Activated B cell treated with CpG ODN at 0.5 μM for 24 hours (primary cell): Measurements from ENCODE around the gene KRTAP5-2. TPM values are rescaled to one million over a fixed set of nuclear protein-coding genes. Genes with fewer than 3 reads are reported as not detected.
A peak's percentile ranks its signal among the peaks of the same experiment; 100 is the strongest.

Experiments used
- ATAC-seq: fragments of 200-7000 bp; cut with Tn5 transposase; one replicate; pipeline ENCODE4 v1.10.0; 2021; ENCODE audit warnings: low read depth, mild to moderate bottlenecking, moderate library complexity
- CTCF ChIA-PET: fragments of 350-600 bp; sonication (Branson Sonifier 250); formaldehyde crosslinking; loops from one replicate; lab custom pipeline; 2021; ENCODE audit warnings: antibody characterized with exemption; lab: Charles Lee
- POLR2A ChIA-PET: fragments of 350-600 bp; sonication (Branson Sonifier 250); formaldehyde crosslinking; loops from one replicate; lab custom pipeline; 2021; ENCODE audit warnings: antibody characterized with exemption; lab: Charles Lee
- DNase-seq: peaks from one replicate; pipeline ENCODE4 v3.0.0; 2022
- H3K27ac Mint-ChIP-seq: one replicate; pipeline ENCODE4 v1.8.0; 2020; ENCODE audit warnings: mixed read lengths
- H3K27me3 Mint-ChIP-seq: one replicate; pipeline ENCODE4 v1.8.0; 2021; ENCODE audit warnings: mixed read lengths
- H3K36me3 Mint-ChIP-seq: one replicate; pipeline ENCODE4 v1.8.0; 2021; ENCODE audit warnings: low read depth, mixed read lengths
- H3K4me1 Mint-ChIP-seq: one replicate; pipeline ENCODE4 v1.8.0; 2021; ENCODE audit warnings: mixed read lengths
- H3K4me3 Mint-ChIP-seq: one replicate; pipeline ENCODE4 v1.8.0; 2020; ENCODE audit warnings: mild to moderate bottlenecking, mixed read lengths
- H3K9me3 Mint-ChIP-seq: one replicate; pipeline ENCODE4 v1.8.0; 2020; ENCODE audit warnings: mixed read lengths
- intact Hi-C: fragments of 100-400 bp; cut with micrococcal nuclease; formaldehyde crosslinking; loops from one replicate; pipeline ENCODE4 v1.15.1; 2024
- total RNA-seq: library from RNA; stranded (reverse); gene quantifications from 2 replicates; pipeline ENCODE4 v1.2.3, GENCODE V29; 2022
- TF ChIP-seq, protein P1 (sequence below): fragments of 200-600 bp; IDR thresholded peaks from one replicate; pipeline ENCODE4 v1.8.0; 2022; ENCODE audit warnings: antibody characterized with exemption, mild to moderate bottlenecking

The KRTAP5-2 gene
- total RNA-seq, 1 donor from 2014 or later = not detected

DNA sequence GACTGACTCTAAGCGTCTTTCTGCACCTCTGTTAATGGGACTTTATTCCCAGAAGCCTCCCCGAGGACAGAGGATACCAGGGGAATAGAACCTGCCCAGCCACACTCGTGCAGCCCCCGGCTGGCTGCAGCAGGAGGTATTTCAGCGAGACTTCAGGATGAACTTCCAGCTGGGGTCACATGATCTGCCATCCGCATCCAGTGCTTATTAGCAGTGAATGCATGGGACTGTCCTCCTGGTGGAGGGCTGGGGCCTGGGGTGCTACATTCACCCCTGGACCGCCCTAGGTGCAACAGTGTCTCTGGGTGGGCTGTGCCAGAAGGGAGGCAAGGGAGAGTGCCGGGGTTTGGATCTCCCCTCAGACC is 27.6 kb downstream of the KRTAP5-2 start:
- Mint-ChIP-seq H3K4me1 (peaks cover 12% of the 10 kb centered on the region), H3K27me3 (peaks cover 18% of the 10 kb centered on the region), H3K4me3 (peak overlapping the region; percentile 56), H3K36me3 (no peaks in the 10 kb centered on the region), H3K27ac (no peak overlapping the region), H3K9me3 (no peaks in the 10 kb centered on the region)
- TF ChIP-seq, protein P1, sequence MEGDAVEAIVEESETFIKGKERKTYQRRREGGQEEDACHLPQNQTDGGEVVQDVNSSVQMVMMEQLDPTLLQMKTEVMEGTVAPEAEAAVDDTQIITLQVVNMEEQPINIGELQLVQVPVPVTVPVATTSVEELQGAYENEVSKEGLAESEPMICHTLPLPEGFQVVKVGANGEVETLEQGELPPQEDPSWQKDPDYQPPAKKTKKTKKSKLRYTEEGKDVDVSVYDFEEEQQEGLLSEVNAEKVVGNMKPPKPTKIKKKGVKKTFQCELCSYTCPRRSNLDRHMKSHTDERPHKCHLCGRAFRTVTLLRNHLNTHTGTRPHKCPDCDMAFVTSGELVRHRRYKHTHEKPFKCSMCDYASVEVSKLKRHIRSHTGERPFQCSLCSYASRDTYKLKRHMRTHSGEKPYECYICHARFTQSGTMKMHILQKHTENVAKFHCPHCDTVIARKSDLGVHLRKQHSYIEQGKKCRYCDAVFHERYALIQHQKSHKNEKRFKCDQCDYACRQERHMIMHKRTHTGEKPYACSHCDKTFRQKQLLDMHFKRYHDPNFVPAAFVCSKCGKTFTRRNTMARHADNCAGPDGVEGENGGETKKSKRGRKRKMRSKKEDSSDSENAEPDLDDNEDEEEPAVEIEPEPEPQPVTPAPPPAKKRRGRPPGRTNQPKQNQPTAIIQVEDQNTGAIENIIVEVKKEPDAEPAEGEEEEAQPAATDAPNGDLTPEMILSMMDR = no peak
- DNase-seq (no peak), ATAC-seq (no peak)
- POLR2A ChIA-PET = no interaction called here
- intact Hi-C loops = loop anchor here (5.0 to 10.0 kb wide), 4 partner anchors 33 to 726 kb away; partner anchors contain the start of genes CHID1, LSP1, POLR2L and TSPAN4
- CTCF ChIA-PET = no interaction called here

DNA sequence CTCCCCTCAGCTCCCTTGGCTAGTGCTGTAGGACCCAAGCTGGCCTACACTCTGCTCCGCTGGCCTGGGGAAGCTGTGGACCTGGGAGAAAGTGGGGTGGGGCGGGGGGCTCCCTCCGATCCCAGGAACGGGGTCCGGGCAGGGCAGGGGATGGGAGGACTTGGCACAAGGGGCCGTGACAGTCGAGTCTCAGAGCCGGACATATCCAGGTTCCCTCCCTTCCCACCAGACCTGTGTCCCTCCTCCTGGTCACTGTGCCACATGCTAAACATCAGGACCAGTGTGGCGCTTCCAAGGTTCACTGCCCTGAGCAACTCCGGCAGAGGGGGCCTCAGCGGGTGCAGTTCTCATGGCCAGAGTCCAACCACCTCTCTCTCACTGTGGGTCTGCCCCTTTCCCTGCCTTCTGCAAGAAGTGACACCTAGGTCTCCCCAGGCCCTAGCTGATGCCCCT is 28.1 kb downstream of the KRTAP5-2 start:
- H3K36me3 Mint-ChIP-seq = no peaks in the 10 kb centered on the region
- H3K27me3 Mint-ChIP-seq = peaks cover 18% of the 10 kb centered on the region
- CTCF ChIA-PET = no interaction called here
- POLR2A ChIA-PET = no interaction called here
- no peak overlapping the region for H3K4me3 Mint-ChIP-seq
- no peaks in the 10 kb centered on the region for H3K9me3 Mint-ChIP-seq
- TF ChIP-seq, protein P1 = no peak
- no peak overlapping the region for H3K27ac Mint-ChIP-seq
- DNase-seq (no peak), ATAC-seq (no peak)
- intact Hi-C loops = loop anchor here (5.0 to 10.0 kb wide), 4 partner anchors 33 to 725 kb away; partner anchors contain the start of genes CHID1, LSP1, POLR2L and TSPAN4
- peaks cover 11% of the 10 kb centered on the region for H3K4me1 Mint-ChIP-seq

DNA sequence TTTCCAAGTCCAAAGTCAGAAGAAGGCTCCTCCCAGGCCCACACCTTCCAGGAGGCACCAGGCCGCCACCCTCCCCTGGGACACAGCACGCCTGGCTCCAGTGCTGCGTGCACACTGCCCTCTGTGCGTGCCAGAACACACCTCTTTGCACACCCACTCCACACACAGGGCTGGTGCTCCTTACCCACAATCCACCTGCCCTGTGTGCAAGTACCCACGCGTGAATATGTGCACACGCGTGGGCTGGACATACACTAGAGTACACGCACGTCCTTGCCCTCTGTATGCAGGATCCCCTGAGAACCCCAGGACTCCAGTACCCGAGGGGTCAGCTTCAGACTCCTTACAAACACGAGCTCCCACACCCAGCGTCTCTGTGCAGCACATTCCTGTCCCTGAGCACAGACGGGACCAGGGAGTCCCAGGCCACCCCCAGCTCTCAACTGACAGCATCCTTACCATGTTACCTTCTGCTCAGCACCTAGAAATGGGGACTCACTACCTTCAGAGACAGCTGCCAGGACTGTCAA is 28.8 kb downstream of the KRTAP5-2 start:
- Mint-ChIP-seq H3K4me1 (peaks cover 10% of the 10 kb centered on the region), H3K4me3 (no peak overlapping the region), H3K9me3 (no peaks in the 10 kb centered on the region), H3K27me3 (peaks cover 18% of the 10 kb centered on the region), H3K36me3 (no peaks in the 10 kb centered on the region), H3K27ac (no peak overlapping the region)
- ATAC-seq (no peak), DNase-seq (no peak)
- ChIA-PET CTCF (interaction anchor here (0.6 kb wide), 1 partner anchor 1485 kb away, joined by 3 read pairs; no protein-coding TSS in a partner anchor), POLR2A (no interaction called here)
- TF ChIP-seq, protein P1 = no peak
- intact Hi-C loops = no loop called here

DNA sequence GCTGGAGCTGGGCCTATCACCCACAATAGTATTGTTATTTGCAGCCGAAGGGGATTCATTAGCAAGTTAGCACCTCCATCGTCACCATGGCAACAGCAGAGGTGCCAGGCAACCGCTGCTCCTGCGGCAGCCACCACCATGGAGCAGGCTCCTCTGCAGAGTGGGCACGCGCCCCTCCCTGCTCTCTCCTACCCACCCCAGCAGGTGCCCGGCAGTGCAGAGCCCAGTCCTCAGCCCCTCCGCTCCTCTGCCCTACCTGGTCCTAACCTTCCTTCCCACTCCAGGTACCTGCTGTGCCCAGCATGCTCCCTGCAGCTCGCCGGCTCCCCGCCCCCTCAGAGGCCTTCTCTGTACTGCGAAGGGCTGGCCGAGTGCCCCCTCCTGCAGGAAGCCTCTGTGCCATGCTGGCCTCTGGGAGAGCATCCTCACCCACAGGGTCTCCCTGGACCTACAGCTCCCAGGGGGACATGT is 29.6 kb downstream of the KRTAP5-2 start:
- H3K36me3 Mint-ChIP-seq = no peaks in the 10 kb centered on the region
- intact Hi-C loops = no loop called here
- TF ChIP-seq, protein P1 = no peak
- H3K4me1 Mint-ChIP-seq = peaks cover 3% of the 10 kb centered on the region
- ChIA-PET POLR2A (no interaction called here), CTCF (no interaction called here)
- H3K4me3 Mint-ChIP-seq = no peak overlapping the region
- no peak overlapping the region for H3K27ac Mint-ChIP-seq
- no peaks in the 10 kb centered on the region for H3K9me3 Mint-ChIP-seq
- DNase-seq (no peak), ATAC-seq (no peak)
- H3K27me3 Mint-ChIP-seq = peaks cover 18% of the 10 kb centered on the region

DNA sequence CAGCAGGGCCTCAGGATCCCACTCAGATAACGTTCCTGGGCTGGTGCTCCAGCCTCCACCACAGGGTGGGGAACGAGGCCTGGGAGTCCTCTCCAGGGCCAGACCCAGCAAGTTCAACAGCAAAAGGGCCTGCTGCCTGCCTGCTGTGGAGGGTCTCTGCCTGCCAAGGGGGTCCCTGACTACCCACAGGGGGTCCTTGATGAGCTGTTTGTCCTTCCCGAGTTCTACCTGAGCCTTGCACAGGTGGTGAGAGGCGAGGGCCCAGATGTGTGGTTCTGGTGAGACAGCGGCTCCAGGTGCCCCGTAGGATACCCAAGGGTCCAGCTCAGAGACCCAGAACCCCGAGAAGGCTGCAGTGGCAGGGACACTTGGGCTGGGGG is 30.4 kb downstream of the KRTAP5-2 start:
- ATAC-seq = no peak
- Mint-ChIP-seq H3K36me3 (no peaks in the 10 kb centered on the region), H3K27me3 (peaks cover 18% of the 10 kb centered on the region), H3K9me3 (no peaks in the 10 kb centered on the region), H3K4me1 (no peaks in the 10 kb centered on the region), H3K4me3 (no peak overlapping the region), H3K27ac (no peak overlapping the region)
- intact Hi-C loops = no loop called here
- ChIA-PET POLR2A (no interaction called here), CTCF (no interaction called here)
- TF ChIP-seq, protein P1 = no peak
- no peak for DNase-seq
